ENCODE measurements around the gene ZCCHC9.

DNA sequence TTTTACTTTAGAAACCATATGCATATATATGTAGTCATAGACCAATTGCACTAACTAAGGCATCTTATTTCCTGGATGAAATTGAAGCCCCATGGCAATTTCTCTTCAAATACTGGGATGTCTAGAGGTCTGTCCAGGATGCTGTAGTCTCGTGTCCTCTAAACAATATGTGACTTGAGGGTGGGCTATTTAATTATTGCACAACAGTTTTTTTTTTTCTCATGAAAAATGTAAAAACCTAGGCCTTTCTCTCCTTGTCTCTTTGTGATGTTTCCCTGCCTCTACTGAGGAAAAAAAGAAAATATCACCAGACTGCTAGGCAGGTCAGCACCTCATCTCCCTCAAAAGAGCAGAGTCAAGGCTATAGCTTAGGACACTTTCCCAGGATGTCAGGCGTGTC lies 34.6 kb downstream of the ZCCHC9 start:
- TF ChIP-seq CTCF (IDR thresholded peaks at IDR 0.05; ENCODE audit: low read length) (no peak), EZH2phosphoT487 (IDR thresholded peaks at IDR 0.05; ENCODE audit: low read length) (no peak)

Data from MM.1S (cell line).